SHP77 (cell line): ENCODE measurements around the gene UROS.

Experiments
- DNase-seq, 2 experiments: peaks; one replicate each; lab custom pipeline; 2025; lab: John Stamatoyannopoulos, UW

UROS gene

DNA sequence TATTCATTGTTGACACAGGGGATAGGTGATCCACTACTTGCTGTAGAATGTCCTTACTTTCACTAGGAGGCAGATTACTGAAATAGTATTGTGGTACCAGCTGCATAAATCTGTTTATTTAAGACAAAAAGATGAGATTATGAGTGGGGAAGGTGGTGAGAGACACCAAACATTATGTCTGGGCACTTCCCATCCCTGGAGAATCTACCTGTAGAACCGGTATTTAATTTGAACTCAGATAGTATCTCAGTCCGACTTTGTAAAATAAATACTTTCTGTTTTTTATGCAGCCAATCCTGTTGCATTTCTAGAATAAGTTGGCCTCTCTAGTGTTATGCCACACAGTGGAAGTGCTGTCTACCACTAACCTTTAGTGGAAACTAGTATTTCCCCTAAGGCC, 13.7 kb upstream of the UROS start:
- no peak for DNase-seq

DNA sequence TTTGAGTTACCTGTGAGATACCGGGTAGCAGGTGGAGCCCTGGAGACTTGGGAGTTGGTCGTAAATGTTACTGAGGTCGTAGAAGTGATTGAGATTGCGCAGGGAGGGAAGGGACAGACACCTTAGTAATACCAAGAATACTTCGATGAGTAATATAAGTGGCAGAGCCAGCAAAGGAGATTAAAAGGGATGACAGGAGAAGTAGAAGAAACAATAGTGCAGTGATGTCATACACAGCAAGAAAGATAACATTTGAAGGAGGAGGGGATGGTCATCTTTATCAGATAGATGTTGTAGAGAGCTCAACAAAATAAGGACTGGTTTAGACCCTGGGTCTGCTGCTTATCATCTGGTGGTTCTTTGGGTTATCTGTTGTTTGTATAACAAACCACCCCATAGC, 5.3 kb upstream of the UROS start:
- no peak for DNase-seq

DNA sequence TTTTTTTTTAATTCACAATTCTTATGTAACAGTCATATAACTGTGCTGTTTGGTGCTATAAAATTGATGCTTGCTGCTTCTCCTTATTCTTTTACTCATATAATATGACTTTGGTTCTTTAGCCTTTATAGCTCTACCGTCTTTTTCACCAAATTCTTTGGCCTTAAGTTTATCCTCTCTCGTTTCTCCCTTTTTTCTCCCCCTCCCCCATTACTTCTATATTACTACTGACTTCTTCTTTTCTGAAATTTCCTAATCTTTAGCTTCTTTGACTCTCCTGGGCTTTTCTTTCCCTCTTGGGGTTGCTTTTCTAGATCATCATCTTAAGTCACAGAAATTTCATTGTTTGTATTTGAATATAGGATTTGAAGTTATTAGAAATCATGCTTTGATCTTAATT, 4.1 kb upstream of the UROS start:
- no peak for DNase-seq

DNA sequence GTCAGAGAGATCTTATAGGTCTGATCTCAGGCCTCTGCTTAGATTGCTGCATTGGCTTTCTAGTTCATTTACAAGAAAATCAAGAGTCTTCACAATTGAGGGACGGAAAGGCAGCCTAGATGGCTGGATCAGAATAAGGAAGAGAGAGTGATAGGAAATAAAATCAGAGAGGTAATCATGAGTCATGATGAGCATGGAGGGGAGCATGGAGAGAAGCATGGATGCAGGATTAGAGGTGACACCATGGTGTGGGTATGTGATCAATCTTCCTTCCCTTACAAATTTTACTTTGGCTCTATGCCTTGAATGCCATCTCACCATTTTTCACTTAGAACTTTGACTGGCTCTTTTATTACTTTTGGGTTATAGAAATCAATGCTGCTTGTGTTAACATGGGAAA, 1.7 kb upstream of the UROS start:
- DNase-seq: no peak

DNA sequence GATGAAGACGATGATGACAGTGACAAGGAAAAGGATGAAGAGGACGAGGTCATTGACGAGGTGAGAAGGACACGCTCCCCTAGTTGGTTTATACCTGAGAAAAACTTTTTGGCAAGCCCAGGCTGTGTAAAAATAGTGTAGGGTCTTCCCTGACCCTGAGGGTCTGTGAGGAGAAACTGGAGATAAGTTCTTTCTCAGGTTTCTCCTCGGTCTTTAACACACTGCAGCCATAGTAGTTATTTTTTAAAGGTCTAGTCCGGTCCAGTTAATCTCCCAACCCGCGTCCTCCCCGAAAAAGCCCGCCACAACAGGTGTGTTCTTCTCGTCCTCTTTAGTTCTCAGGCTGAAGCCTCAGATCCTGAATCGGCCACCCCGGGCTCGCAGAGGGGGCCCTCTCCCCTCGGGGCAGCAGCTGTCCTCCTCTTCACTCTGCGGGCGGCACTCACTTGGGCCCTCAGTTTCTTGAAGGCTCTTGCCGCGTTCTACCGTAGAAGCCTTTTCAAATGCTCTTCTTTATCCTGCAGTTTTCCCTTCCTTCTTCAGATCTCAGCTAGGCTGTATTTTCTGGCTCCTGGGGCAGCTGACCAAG, 699 bp upstream of the UROS start:
- DNase-seq: no peak

DNA sequence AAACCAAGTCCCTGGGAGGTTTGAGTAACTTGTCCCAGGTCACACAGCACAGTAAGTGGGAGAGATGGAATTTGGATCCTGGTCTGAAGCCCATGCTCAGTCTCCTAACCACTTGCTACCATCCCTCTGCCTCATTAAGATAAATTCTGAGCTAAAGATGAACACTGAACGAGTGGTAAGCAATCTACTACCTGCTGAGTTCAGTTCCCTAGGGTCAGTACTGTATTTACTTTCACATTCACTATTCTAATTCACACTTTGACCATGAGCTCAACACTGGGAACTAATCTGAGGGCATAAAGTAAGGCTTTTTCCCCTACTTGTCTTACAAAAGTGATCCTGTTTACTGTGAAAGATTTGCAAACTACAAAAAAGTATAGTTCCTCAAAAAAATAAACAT, 2.4 kb downstream of the UROS start:
- DNase-seq: no peak

DNA sequence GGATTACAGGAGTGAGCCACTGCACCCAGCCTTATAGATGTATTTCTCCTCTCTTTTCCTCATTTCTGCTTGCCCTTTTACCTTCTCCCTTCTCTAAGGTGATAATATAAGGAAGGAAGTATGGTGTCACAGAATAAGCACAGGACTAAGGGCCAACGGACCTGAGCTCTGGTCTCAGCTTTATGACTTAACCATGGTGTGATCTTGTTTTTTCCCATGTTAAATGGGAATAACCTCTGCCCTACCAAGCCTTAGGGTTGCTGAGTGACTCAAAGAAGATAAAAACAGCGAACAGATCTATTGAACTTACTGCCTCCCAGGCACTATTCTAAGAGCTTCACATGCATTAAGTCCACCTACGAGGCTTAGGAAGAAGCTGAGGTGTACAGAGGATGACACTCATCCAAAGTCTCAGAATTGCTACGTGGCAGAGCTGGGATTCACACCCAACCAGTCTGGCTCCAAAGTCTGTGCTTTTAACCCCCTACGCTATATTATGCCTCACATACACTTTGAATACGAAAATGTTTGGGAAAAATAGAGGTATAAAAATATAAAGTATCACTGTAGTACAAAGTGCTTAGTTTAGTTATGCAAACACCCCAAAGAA, 5.6 kb downstream of the UROS start:
- no peak for DNase-seq

DNA sequence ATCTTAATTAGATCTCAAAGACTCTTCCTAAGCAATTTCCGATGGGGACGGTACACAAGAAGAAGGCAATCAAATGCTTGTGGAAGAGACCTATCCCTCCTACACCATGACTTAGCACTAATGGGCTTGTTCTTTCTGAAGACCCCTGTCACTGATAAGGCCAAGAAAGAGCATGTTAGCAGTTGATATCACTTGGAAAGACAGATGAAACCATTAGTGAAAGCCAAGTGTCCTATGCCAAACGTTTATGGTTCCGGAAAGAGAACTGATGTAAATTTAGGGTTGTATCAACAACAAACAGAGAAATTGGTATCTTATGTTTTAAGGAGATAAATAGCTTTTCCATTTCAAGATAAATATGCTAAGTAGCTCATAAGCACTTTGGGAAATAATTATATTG, 6.5 kb downstream of the UROS start:
- DNase-seq: no peak

DNA sequence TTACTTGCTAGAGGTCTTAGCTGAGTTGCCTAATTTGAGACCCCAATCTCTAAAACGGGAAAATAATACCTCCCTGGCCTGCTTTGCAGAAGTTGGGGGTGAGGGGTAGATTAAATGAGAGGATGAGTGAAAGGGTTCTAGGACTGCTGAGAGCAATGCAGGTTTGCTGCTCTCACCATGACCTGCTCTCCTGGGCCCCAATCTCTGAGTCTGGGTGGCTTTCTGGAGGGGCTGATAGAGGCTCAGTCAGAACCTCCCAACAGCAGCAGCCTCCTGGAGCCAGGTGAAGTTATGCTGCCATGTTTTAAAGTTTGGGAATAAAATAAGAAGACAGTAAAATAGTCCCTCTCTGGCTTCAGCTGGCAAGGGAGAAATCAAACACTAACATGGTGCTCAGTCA, 7.3 kb downstream of the UROS start:
- DNase-seq: no peak

DNA sequence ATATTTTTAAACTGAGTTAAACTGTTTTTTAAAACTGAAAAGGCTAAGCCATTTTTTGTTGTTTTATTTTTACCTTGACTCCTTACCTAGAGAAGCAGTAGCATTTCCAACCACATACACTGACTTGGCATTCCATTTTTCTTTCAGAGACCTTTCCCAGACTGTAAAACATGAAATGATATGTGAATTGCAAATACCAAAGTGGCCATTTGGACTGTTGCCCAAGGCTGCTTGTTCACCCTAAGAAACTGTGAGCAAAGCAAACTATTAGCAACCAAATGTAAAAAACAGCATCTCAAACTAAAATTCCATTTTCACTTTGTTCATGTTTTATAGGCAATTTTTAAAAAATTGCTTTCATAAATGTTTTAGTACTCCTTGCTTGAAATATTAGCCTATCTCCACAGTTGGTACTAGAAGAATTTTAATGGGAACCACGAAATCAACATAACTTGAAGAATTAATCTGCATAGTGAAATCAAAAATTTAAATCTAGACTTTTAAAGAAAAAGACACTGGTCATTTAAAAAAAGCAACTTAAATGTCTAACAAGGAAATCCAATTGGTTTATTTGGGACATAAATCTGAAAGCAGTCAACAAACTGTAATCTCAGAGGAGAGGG, 10.8 kb downstream of the UROS start:
- no peak for DNase-seq

DNA sequence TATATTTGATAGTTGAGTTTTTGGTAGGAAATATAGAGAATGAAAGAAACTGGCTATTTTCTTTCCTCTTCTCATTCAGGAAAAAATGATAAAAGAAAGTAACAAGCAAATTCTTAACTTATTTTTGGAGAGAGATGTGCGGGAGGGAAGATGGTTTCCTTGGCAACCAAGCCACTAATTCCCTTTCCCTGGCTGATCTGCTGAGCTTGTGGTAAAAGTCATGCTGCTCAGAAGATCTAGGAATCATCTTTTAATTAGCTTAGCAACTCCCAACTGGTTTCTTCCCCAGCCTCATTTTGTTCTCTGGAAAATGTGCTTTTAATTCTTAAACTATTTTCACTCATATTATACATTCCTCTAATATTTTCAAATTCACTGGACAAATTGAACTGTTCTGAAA, 11.8 kb downstream of the UROS start:
- DNase-seq: no peak

DNA sequence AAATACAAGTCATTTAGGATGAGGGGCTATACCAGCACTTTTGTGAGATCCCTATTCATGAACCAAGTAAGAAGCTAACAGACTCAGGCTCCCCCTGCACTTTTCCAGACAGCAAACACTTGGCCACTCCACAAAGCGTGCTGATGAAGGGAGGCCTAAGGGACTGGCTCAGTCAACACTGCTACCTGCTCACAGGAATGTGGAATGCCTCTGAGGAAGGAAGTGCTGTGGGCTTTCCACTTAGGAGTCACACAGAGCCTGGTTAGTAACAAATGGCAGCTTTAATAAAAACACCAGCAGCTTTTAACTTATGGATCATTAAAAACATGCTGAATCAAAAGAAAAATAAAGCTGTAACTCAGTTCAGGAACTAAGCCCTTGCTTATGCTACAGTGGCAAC, 15.0 kb downstream of the UROS start:
- no peak for DNase-seq

DNA sequence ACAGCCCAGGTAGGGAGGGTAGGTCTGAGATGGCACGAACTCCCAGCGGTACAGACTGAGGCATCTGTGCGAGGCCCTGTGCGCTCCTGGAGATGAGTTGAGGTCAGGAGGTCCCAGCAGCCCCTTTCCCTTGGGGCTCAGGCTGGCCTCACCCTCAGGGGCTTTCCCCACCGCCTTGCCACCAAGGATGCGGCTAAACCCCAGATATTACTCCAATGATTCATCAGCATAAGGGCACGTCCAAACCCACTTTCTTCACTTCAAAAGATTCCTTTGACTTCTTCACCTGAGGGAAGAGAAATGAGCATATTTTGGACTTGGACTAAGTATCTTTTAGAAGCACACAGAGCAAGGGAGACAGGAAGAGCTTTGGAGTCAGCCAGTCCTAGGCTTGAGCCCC, 20.3 kb downstream of the UROS start:
- DNase-seq: no peak

DNA sequence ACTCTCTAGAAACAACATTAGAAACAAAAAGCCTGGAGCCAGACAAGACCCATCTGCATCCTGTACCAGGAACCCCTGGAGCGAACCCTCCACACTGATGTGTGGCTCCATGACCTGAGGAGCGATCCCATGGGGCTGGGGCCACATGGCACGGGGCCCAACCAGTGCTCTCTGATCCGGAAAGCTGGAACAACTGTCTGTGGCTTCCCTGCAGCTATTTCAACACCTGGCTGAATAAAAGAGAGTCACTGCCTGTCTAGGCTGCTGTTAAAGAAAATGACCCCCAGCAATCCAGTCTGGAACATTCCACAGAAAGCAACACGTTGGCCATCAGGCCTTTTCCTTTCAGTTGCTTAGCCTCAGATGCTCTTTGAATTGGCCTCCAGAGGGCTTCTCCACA, 20.9 kb downstream of the UROS start:
- DNase-seq: no peak

DNA sequence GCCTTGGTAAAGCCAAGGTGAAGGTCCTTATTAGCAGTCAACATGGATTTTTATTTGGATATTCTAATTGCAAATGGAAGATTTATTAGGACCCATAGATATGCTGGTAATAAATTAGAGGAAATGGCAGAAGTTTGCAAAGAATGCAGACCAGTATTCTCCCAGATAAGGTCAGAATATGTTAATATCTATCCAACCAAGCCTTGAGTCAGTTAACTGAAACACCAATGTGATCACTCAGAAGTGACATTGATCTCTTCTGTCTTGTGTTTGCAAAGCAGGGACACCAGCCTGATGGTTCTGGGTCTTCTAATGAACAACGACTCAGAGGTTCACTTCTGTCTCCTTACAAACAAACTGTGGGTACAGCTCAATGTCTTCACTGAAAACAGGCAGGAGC, 21.5 kb downstream of the UROS start:
- DNase-seq: no peak

DNA sequence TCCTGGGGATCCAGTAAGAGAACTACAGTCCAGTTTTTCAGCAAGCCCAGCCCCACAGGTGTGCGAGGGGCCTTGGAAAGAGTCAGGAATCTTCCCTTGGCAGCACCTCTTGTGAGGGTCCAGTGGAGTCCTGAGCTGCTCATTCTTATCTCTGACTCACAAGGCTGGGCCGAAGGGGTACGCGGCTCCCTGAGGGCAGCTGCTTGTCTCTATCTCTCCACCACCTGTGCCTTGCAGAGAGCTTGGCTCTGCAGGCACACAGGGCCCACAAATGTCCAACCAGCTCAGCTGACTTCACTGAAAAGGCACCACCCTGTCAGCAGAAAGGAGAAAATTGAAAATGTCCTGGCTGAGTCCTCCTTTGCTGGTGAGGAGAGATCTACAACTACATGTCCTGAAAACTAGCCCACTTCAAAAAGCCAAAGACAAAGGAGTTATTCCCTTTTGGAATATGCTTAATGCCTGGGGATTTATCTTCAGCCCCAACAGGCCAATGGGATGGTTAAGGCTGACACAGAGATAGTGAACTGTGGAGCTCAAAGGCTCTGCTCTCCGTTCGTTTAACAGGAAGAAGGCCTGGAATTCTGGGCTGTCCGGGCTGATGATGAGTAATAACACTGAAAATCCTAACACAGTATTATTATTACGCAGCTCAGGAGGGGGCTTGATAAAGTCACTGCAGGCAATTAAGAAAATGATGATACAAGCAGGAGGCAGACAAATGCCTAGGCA, 23.4 kb downstream of the UROS start:
- DNase-seq: no peak

DNA sequence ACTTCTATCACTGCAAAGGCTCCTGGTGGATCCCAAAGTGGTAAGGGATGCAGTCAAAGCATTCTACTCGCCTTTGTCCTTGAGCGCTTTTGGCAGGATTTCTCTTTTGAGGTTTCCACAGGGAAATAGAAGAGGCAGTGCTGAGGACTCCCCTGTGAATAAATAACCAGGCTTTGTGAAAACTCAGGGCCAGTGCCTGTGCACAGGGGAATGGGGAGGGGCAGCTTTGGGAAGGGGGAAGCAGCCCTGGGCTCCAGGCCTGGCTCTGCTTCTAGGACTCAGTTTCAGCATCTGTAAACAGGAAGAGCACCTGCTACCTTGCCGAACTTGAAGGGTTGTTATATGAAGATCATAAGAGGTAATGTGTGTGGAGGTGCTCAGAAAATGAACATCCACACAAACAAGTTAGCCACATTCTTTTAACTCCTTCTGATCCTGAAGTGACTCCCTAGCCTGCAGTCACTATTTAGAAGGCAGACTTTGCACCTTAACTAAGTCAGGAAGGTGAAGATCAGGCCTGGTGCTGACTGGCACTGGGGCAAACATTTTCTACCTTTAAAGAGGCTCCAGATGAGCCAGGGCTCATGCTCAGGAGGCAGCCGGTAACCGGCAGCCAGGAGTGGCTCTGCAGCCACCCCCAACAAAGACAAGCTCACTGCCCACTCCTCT, 24.9 kb downstream of the UROS start:
- no peak for DNase-seq

DNA sequence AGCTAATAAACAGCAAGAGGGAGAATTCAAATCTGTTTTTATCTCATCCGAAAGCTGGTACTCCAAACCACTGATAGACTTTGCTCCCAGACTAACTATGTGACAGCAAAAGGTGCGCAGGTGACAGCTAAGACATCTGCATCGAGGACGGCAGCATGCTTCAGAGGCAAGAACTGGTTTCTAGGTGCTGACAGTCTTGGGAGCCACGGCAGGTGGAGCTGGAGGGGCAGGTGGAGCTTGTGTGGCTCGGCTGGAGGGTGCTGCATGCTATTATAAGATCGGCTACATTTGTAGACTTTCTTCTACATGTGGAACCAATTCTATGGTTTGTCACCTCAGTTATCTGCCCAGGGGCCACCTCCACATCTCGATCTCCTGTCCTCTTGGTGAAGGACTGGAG, 25.6 kb downstream of the UROS start:
- no peak for DNase-seq

DNA sequence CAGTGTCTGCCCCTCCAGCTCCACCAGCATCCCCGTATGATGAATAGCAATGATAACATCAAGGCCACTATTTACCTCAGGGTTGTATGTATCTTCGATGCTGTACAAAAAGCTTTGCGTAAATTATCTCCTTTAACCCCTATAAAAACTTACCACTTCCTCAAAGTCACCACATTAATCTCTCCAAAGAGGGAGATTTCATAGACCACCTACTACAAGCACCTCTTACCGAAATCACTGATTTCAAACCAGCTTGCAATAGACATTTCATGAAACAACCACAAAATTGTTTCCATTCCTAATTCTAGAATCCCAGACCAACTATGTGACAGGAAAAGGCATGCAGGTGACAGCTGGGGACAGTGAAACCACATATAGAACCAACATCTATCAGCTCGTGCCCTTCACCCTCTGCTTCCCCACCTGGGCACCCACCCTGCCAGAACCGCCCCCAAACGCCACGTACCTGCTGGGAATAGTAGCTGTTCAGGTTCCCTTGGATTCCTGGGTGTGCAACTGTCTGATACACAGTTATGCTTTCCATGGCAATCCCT, 27.3 kb downstream of the UROS start:
- DNase-seq: no peak

DNA sequence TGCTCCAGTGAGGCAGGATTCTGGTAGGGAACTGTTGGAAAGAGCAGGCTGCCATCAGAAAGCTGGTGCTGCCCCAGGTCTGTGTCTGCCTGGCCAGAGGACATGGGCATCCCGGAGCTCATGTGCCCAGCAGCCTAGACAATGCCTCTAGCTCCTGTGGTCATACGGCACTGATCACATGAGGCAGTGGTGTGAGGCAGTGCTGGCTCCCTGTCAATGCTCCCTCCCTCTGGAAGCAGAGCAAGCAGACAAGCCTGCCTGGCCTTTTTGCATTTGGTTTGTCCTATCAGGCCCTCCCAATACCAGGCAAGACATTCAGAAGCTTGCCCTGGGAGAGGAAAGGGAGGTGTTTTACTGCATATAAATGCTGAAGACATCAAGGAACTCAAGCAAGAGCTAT, 27.9 kb downstream of the UROS start:
- DNase-seq: no peak

DNA sequence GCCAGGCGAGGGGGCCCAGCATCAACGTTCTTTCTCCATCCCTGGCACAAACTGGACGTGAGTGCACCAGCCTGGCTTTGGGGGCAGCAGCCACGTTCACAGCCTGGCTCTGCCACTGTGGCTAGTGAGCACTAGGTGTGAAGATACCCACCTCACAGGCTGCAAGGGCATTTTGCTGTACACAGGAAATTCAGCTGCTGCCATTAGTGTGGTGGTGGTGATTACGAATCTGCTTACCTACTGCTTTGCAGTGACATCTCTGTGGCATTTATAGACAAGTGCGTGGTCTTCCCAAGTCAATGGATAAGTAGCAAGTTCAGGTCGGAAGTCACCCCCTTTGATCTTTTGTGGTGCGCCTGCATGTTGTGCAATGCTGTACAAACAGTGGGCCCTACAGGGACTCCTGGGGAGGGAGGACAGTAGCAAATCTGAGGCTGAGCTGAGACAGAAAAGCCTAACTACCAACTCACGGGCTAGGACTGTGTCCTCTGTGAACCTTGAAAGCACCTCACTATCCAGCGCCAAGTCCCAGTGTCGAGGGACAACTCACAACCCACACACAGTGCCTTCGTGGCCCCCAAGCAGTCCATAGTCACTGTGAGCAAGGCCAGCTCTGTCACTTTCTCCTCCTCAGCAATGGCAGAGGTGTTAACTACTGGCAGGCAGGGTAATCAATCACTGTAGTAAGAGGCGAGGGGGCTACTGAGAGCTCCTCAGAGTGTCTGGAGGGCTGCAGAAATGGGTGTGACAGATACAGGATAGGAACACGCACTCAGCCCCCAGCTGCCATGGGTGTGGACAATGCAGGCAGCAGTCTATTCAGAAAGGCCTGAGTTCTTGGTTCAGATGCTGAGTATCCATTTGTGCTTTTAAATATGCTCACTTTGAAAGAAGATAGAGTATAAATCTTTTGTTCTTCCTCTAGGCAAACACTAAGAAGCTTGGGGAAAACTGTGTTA, 30.4 kb downstream of the UROS start:
- no peak for DNase-seq
